Loucy (cell line): ENCODE data around the gene AGBL1.

Experiments used
- EZH2phosphoT487 ChIP-seq: fragments of 200-600 bp; IDR thresholded peaks from 2 replicates; pipeline ENCODE4 v1.6.1; 2018; ENCODE audit warnings: antibody characterized with exemption, mild to moderate bottlenecking, moderate library complexity, borderline replicate concordance
- TF ChIP-seq, protein P1 (sequence below): fragments of 200-600 bp; sonication (generic); conservative IDR thresholded peaks from 2 replicates; pipeline ENCODE4 v1.5.1; 2014; ENCODE audit warnings: mild to moderate bottlenecking, antibody characterized with exemption, low read length

DNA sequence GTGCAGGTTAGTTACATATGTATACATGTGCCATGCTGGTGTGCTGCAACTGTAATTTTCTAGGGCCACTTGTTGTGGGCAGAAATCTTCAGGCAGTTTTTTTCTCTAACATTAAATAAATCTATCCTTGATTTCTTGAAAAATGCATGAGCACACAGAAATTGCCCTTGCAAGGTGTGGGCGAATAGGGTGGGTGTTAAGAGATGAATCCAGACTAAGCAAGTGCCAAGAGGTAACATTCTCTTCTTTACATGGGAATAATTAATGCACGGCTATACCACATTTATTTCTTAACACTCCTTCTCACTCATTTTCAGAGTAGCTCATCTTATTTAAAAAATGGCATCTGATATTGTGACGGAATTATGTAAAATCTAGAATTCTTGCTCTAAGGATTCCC lies 719.6 kb downstream of the AGBL1 start:
- TF ChIP-seq, protein P1, sequence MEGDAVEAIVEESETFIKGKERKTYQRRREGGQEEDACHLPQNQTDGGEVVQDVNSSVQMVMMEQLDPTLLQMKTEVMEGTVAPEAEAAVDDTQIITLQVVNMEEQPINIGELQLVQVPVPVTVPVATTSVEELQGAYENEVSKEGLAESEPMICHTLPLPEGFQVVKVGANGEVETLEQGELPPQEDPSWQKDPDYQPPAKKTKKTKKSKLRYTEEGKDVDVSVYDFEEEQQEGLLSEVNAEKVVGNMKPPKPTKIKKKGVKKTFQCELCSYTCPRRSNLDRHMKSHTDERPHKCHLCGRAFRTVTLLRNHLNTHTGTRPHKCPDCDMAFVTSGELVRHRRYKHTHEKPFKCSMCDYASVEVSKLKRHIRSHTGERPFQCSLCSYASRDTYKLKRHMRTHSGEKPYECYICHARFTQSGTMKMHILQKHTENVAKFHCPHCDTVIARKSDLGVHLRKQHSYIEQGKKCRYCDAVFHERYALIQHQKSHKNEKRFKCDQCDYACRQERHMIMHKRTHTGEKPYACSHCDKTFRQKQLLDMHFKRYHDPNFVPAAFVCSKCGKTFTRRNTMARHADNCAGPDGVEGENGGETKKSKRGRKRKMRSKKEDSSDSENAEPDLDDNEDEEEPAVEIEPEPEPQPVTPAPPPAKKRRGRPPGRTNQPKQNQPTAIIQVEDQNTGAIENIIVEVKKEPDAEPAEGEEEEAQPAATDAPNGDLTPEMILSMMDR: no peak
- no peak for TF ChIP-seq EZH2phosphoT487
